Spleen (tissue), 7 donors: ENCODE results near the gene ETFB.

ENCODE experiments used
- POLR2AphosphoS5 ChIP-seq, 3 donors: sonication (generic); formaldehyde crosslinking; IDR thresholded peaks; one replicate each; pipeline ENCODE4 v1.5.1; 2017; ENCODE audit warnings: antibody characterized with exemption in 3 of 3
- TF ChIP-seq, protein P1 (sequence below), 11 experiments: fragments of 200-600 bp in 7 of 11; fragments of 450-650 bp in 4 of 11; sonication (generic) in 4 of 11; IDR thresholded peaks in 8 of 11; conservative IDR thresholded peaks in 3 of 11; 1 replicate in 7 of 11; 2 replicates in 4 of 11; pipeline versions ENCODE4 v1.4.0 to v1.8.0; 2016 to 2021; ENCODE audit warnings: antibody characterized with exemption in 11 of 11, inconsistent platforms in 4 of 11, mild to moderate bottlenecking in 1 of 11
- donor health status: DM: no; HTN: no; CAD: no; lungs with moderate emphysema.
- donor health status: DM: no; HTN: no; CAD: no.
- donor health status: DM: no; HTN: no; CAD: no.

DNA sequence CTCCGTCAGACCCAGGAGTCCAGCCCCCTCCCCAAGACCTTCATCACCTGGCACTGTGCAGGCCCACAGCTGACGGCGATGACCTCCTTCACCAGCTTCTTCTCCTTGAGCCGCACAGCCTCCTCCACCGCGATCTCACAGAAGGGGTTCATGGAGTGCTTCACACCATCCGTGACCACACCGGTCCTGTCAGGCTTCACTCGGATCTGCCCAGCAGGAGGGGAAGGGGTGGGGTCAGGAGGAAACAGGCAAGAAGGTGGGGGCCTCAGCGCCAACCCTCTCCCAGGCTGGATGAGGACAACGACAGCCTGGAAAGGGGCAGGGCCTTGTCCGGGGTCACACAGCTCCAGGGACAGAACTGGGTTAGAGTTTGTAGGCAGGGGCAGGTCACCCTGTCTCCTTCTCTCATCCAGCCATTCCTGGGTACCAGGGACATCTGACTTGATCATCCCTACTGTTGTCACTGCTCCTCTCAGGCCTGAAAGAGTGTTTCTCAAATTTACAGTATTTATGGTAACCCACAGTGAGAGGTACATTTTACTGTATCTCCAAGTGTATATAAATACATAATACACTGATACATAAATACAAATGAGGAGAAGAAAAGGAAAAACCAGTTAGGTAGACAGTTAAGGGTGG, 12.0 kb downstream of the ETFB start:
- TF ChIP-seq, protein P1, sequence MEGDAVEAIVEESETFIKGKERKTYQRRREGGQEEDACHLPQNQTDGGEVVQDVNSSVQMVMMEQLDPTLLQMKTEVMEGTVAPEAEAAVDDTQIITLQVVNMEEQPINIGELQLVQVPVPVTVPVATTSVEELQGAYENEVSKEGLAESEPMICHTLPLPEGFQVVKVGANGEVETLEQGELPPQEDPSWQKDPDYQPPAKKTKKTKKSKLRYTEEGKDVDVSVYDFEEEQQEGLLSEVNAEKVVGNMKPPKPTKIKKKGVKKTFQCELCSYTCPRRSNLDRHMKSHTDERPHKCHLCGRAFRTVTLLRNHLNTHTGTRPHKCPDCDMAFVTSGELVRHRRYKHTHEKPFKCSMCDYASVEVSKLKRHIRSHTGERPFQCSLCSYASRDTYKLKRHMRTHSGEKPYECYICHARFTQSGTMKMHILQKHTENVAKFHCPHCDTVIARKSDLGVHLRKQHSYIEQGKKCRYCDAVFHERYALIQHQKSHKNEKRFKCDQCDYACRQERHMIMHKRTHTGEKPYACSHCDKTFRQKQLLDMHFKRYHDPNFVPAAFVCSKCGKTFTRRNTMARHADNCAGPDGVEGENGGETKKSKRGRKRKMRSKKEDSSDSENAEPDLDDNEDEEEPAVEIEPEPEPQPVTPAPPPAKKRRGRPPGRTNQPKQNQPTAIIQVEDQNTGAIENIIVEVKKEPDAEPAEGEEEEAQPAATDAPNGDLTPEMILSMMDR (IDR thresholded peaks at IDR 0.05 in 8 of 11, conservative IDR thresholded peaks at IDR 0.05 in 3 of 11) = no peak
- TF ChIP-seq POLR2AphosphoS5 (IDR thresholded peaks at IDR 0.05) = no peak
